HG03565 (cell line): ENCODE data around the gene POLR2J3.
A peak's percentile ranks its signal among the peaks of the same experiment; 100 is the strongest.
"Not testable (repeated sequence)": the region's sequence is repeated elsewhere in the genome, so short reads cannot be mapped to it uniquely, and the experiment has no call there.

ENCODE experiments used
- ATAC-seq: cut with Tn5 transposase; IDR thresholded peaks from one replicate; pipeline ENCODE4 v1.9.1; 2021; ENCODE audit warnings: mild to moderate bottlenecking, moderate library complexity; ENCODE audit not compliant: unreplicated experiment

Gene POLR2J3

GRCh38 chr7:102572261-102573239 lies at the start of gene POLR2J3:
Gene POLR2J3 (minus strand): TSS chr7:102572583. CDS start chr7:102572521, 62 bp downstream.
- peak; percentile 94 for ATAC-seq

GRCh38 chr7:102618122-102618521 lies 45.7 kb upstream of the POLR2J3 start:
- ATAC-seq, result not testable (repeated sequence)

DNA sequence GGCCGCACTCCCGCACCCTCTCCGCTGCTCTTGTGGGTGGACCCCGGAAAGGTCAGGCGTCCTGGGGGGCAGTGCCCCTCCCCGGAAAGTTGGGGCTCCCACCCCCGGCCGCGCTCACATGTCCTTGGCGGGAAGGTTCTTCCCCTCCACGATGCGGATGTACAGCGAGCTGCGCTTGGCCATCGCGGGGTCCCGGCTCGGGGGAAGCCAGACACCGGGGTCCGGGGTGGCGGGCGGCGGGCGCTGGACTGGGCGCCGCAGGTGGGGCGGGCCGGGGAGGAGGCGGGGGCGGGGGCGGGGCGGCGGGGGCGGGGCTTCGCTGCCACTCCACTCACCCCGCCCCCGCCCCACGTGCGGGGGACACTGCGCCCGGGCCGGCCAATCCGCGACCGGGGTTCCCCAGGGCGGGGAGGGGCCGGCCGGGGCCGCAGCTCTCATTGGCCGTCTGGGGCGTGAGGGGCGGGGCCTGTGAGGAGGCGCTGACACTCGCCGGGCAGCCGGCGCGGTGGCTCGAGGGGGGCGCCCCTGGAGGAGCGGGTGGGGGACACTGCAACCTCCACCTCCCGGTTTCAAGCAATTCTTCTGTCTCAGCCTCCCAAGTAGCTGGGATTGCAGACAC lies 44.2 kb upstream of the POLR2J3 start, which contains the start of gene RASA4:
Gene RASA4, minus strand, starts transcription at position 250 of the 619 bp plus-strand sequence. Its CDS starts 67 bp downstream, at position 183.
- ATAC-seq, result peak; percentile 58

- ATAC-seq, result not testable (repeated sequence)
Observed at GRCh38 chr7:102615930-102616329, 43.5 kb upstream of the POLR2J3 start.

- not testable (repeated sequence) for ATAC-seq
Observed at GRCh38 chr7:102614873-102615272, 42.5 kb upstream of the POLR2J3 start.

GRCh38 chr7:102614346-102614697 lies 41.9 kb upstream of the POLR2J3 start:
- ATAC-seq, result peak; percentile 8

- ATAC-seq, result peak; percentile 56
Observed at GRCh38 chr7:102613575-102614345, 41.4 kb upstream of the POLR2J3 start.

- not testable (repeated sequence) for ATAC-seq
Observed at GRCh38 chr7:102611675-102612325, 39.4 kb upstream of the POLR2J3 start.

- not testable (repeated sequence) for ATAC-seq
Observed at GRCh38 chr7:102611013-102611674, 38.8 kb upstream of the POLR2J3 start.

- not testable (repeated sequence) for ATAC-seq
Observed at GRCh38 chr7:102610441-102610840, 38.1 kb upstream of the POLR2J3 start.

DNA sequence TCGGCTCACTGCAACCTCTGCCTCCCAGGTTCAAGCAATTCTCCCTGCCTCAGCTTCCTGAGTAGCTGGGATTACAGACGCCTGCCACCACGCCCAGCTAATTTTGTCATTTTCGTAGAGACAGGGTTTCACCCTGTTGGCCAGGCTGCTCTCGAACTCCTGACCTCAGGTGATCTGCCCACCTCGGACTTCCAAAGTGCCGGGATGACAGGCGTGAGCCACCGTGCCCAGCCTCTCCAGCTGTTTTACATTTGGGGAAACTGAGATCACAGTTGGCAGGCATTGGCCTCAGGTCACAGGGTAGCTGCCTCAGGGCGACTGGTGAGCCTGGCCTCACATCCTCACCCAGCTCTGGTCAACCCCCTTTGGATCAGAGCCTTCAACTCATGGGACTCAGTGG lies 37.4 kb upstream of the POLR2J3 start:
- not testable (repeated sequence) for ATAC-seq

GRCh38 chr7:102606848-102607247 lies 34.5 kb upstream of the POLR2J3 start:
- not testable (repeated sequence) for ATAC-seq

DNA sequence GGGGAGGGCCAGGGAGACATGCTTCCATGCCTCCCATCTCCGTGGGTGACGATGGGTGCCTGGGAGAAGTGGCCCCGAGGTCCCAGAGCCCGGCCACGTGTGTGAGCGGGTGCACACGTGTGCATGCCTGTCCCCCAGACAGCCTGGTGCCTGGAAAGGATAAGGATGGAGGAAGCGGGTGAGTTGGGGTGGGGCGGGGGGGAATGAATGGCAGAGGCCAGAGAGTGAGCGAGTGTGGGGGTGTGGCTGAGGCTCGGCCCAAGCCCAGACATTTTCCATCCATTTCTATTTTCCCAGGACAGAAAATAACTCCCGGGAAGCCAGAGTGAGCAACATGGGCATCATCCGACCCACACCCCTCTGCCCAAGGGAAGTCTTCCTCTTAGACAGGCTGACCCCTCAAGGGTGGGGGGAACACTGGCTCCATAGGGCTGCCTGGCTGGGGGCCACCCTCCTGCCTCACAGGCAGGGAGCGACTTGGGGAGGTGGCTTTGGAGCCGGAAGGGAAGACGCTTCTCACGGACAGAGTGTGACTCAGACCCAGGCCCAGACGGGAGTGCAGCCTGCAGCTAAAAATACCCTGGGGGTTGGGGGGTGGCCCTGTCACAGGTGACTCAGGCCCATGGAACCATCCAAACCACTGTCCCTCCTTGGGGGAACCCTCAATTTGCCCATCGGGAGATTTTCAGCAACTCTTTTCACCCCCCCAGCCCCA lies 32.2 kb upstream of the POLR2J3 start:
- ATAC-seq, result not testable (repeated sequence)

DNA sequence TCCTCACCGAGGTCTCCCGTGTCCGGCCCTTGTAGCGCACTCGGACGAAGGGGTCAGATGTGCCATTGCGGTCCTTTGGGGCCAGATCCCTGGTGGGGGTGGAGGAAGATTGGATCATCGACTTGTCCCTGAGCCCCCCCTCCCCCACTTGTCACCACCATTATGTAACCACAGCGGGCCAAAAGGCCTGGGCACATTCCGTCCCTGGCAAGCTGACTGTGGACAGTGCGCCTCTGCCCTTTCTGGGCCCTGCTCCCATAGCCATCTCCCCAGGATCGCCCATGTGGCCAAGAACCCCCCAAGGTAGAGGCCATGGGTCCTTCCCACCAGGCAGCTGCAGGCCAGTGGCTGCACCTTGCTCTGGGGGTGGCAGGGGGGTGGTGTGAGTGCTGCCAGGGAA lies 29.9 kb upstream of the POLR2J3 start:
- ATAC-seq, result not testable (repeated sequence)

DNA sequence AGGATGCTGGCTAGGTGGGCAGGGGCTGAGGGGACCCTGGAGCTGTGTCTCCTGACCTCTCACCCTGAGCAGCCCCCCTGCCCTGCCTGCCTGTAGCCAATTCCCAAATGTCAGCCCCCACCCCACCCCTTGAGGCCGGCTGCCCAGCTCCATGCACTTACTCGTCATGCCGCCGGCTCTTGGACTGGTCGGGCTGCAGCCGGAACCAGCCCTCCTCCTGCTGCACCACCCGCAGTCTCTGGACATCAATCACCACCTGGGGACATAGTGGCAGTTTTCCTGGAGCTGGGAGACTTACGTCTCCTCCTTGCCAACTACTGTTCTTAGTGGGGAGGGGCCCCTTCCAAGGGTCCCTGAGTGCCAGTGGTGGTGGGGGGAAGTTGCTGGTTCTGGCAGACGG lies 27.3 kb upstream of the POLR2J3 start:
- not testable (repeated sequence) for ATAC-seq

- not testable (repeated sequence) for ATAC-seq
Observed at GRCh38 chr7:102596036-102596435, 23.7 kb upstream of the POLR2J3 start.

DNA sequence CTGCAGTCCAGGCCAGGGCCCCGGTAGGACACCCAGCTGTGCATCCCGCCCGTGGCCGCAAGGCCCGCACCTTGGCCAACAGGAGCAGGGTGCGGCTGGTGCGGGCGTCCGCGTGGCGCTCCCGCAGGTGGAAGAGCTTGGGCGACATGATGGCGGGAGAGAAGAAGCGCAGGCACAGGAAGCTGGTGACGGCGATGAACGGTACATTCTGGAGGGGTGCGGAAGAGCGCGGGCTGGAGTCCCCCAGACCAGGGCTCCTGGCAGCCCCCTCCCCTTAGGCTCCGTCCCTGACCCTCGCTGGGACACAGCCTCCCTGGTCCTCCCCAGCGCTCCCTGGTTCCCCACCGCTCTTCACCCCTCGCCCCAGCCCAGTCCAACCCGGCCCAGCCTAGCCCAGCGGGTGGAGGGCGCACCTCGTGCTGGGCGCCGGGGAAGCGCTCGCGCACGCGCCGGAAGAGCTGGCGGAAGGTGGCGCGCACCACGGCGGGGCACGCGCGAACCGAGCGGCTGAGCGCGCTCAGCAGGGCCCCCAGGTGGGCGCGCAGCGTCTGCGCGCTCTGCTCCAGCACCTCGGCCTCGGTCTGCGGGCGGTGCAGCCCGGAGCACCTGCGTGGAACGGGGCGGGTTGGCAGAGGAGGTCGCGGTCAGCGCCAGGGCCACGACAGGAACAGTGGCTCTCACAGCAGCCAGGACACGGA lies 21.4 kb upstream of the POLR2J3 start:
- peak; percentile 62 for ATAC-seq

DNA sequence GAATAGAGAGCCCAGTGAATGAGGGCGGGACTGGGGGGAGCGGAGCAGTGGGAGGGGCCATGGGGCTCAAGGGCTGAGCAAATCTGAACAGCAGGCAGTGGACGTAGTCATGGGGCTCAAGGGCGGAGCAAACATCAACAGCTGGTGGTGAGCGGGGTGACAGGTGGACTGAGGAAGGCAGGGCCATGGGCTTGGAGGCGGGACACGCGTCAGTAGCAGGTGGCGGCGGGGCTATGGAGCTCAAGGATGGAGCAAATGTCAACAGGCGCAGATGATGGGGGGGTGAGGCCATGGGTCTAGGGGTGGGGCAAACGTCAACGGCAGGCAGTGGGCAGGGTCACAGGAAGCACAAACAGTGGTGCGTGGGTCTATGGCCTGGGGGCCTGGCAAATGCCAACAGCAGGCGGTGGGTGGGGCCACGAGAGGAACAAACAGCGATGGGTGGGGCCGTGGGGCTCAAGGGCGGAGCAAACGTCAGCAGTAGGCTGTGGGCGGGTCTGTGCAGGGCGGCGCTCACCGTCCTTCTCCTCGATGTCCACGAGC lies 20.2 kb upstream of the POLR2J3 start:
- not testable (repeated sequence) for ATAC-seq
